C4-2B (cell line): ENCODE results near the gene BMP4.

Experiments
- ZFX ChIP-seq: fragments of 450-650 bp; IDR thresholded peaks from 2 replicates; pipeline ENCODE4 v1.6.1; 2017
- TF ChIP-seq, protein P1 (sequence below): fragments of 450-650 bp; conservative IDR thresholded peaks from 2 replicates; pipeline ENCODE4 v1.5.1; 2017; ENCODE audit warnings: mild to moderate bottlenecking

DNA sequence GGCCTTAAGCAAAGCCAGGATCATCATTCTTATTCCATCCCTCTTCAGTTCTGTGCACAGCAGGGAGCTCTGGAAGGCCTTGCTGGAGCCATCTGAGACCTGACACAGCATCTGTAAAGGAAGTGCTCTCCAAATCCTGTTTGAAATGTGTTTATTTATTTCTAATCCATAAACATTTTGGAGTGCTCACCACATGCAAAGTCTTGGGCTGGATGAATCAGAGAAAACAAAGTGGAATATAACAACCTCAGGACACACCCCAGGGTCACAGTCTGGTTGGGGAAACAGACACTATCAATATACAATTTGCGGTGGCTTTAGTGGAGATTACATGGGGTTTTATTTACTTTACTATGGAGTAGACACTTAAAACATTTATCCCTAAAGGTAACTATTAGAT, 54.3 kb downstream of the BMP4 start:
- TF ChIP-seq, protein P1, sequence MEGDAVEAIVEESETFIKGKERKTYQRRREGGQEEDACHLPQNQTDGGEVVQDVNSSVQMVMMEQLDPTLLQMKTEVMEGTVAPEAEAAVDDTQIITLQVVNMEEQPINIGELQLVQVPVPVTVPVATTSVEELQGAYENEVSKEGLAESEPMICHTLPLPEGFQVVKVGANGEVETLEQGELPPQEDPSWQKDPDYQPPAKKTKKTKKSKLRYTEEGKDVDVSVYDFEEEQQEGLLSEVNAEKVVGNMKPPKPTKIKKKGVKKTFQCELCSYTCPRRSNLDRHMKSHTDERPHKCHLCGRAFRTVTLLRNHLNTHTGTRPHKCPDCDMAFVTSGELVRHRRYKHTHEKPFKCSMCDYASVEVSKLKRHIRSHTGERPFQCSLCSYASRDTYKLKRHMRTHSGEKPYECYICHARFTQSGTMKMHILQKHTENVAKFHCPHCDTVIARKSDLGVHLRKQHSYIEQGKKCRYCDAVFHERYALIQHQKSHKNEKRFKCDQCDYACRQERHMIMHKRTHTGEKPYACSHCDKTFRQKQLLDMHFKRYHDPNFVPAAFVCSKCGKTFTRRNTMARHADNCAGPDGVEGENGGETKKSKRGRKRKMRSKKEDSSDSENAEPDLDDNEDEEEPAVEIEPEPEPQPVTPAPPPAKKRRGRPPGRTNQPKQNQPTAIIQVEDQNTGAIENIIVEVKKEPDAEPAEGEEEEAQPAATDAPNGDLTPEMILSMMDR: no peak
- TF ChIP-seq ZFX: no peak
